ENCODE measurements around the gene DBP.

Gene DBP

GRCh38 chr19:48606463-48607358 lies 30.5 kb downstream of the DBP start, which contains the start of gene SPACA4:
Gene SPACA4 (plus strand): TSS chr19:48606742. CDS start chr19:48606979, 237 bp downstream.
- DNase-seq, result no peak

GRCh38 chr19:48603850-48604249 lies 33.3 kb downstream of the DBP start:
- DNase-seq, result no peak

- no peak for DNase-seq
Measured at GRCh38 chr19:48603449-48603848, 33.7 kb downstream of the DBP start.

- no peak for DNase-seq
Measured at GRCh38 chr19:48603001-48603400, 34.2 kb downstream of the DBP start.

- no peak for DNase-seq
Measured at GRCh38 chr19:48600679-48601417, 36.3 kb downstream of the DBP start.

- DNase-seq, result no peak
Measured at GRCh38 chr19:48598996-48599700, 38.0 kb downstream of the DBP start.

- peak; percentile 64 for DNase-seq
Measured at GRCh38 chr19:48596679-48597465, 40.3 kb downstream of the DBP start.

- no peak for DNase-seq
Measured at GRCh38 chr19:48596237-48596636, 40.9 kb downstream of the DBP start.

GRCh38 chr19:48595833-48596232 lies 41.3 kb downstream of the DBP start:
- DNase-seq, result no peak

- DNase-seq, result no peak
Measured at GRCh38 chr19:48595171-48595570, 42.0 kb downstream of the DBP start.

GRCh38 chr19:48591021-48591420 lies 46.2 kb downstream of the DBP start:
- DNase-seq, result peak; percentile 25

GRCh38 chr19:48588670-48589401 lies 48.3 kb downstream of the DBP start:
- peak; percentile 85 for DNase-seq

- DNase-seq, result no peak
Measured at GRCh38 chr19:48587387-48587786, 49.8 kb downstream of the DBP start.

- DNase-seq, result no peak
Measured at GRCh38 chr19:48582168-48582567, 55.0 kb downstream of the DBP start.
